Occipital lobe (tissue), 2 donors: ENCODE results near the gene TRMT44. TPM values are rescaled to one million over a fixed set of nuclear protein-coding genes. Genes with fewer than 3 reads are reported as not detected.

ENCODE experiments used
- DNase-seq: peaks from one replicate; lab custom pipeline; 2025; lab: John Stamatoyannopoulos, UW
- total RNA-seq: library from RNA; depleted of rRNA; stranded (reverse); fragments of >200 nt; gene quantifications from one replicate; pipeline ENCODE4 v1.2.3, GENCODE V29; 2014

The TRMT44 gene, protein sequence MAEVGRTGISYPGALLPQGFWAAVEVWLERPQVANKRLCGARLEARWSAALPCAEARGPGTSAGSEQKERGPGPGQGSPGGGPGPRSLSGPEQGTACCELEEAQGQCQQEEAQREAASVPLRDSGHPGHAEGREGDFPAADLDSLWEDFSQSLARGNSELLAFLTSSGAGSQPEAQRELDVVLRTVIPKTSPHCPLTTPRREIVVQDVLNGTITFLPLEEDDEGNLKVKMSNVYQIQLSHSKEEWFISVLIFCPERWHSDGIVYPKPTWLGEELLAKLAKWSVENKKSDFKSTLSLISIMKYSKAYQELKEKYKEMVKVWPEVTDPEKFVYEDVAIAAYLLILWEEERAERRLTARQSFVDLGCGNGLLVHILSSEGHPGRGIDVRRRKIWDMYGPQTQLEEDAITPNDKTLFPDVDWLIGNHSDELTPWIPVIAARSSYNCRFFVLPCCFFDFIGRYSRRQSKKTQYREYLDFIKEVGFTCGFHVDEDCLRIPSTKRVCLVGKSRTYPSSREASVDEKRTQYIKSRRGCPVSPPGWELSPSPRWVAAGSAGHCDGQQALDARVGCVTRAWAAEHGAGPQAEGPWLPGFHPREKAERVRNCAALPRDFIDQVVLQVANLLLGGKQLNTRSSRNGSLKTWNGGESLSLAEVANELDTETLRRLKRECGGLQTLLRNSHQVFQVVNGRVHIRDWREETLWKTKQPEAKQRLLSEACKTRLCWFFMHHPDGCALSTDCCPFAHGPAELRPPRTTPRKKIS
- total RNA-seq: 18.9 TPM

DNA sequence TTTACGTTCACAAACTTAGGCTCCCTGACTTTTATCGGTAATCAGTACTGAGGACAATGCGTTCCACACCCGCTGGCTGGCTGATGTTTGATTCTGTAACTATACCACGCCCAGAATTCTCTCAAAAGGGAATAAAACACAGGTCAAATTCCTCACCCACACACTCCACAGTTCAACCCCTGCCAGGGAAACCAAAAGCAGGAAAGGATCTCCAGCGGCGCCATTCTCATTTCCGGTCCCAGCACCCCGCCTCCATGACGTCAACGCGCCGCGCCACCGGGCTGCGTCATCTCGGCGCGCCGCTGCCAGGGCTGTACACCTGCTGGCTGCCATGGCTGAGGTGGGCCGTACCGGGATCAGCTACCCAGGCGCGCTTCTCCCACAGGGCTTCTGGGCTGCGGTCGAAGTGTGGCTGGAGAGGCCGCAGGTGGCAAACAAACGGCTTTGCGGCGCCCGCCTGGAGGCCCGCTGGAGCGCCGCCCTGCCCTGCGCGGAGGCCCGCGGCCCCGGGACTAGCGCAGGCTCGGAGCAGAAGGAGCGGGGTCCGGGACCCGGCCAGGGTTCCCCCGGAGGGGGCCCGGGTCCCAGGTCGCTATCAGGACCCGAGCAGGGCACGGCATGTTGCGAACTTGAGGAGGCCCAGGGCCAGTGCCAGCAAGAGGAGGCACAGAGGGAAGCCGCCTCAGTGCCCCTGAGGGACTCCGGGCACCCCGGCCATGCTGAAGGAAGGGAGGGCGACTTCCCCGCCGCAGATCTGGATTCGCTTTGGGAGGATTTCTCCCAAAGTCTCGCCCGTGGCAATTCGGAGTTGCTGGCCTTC lies at the start of gene TRMT44, which contains the start of gene ACOX3:
TRMT44 (plus strand) TSS at position 286 of the 820 bp plus-strand sequence; CDS start at position 332, 46 bp downstream.
ACOX3 (minus strand) TSS at position 232 of the 820 bp plus-strand sequence. CDS start 24,202 bp downstream, outside the sequence.
- peak; percentile 85 for DNase-seq

DNA sequence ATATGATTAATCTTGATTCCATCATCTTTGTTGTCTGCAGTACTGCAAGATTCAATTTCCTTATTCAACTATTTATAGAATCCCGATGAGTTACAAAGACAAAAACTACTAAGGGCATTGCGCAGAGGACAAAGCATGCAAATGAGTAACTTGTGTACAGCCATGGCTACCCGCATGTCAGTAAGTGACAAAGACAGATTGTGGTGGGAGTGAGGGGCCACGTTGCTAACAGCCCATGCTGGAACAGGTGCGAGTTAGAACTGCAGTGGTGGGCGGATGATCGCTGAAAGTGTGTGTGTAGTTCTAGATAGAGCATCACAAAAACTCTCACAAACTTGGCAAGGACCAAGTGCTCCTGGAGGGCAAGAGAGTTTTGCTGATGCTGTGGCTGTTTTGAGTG lies 49.5 kb upstream of the TRMT44 start:
- no peak for DNase-seq

DNA sequence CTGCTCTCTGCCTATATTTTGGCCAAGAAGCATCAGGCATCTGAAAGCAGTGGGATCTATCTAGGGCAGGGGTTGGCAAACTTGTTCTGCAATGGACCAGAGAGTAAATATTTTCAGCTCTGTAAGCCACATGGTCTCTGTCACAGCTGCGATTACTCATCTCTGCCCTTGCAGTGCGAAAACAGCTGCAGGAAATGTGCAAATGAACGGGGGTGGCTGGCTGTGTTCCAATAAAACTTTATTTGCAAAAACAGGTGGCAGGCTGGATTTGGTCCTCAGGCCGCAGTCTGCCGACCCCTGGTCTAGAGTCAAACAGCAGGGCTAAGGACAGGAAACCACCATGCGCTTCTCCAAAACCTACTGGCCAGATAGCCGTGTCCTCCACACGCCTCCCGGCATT lies 48.6 kb upstream of the TRMT44 start:
- DNase-seq: peak; percentile 75

DNA sequence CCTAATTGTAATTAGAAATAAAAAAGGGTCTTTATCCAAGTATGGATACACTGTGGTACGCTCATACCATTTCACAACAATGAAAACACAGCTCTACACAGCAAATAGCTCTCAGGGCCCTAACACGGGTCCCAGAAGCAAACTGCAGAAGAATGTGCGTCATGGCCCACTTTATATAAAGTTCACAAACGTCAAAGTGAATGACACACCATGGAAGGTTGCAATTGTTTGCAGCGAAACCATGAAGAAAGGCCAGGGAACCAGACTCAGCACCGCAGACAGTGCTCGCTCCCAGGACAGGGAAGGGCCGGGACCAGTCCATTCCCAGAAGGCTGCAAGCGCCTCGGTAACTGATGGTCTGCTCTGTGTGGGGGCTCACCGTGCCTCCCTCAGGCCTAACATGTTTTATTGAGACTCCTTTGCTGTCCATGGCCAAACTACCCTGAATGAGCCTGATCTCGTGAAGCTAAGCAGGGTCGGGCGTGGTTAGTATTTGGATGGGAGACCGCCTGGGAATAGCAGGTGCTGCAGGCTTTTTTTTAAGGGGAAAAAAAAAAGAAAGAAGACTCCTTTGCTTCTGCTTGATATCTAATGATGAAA lies 47.9 kb upstream of the TRMT44 start:
- no peak for DNase-seq

DNA sequence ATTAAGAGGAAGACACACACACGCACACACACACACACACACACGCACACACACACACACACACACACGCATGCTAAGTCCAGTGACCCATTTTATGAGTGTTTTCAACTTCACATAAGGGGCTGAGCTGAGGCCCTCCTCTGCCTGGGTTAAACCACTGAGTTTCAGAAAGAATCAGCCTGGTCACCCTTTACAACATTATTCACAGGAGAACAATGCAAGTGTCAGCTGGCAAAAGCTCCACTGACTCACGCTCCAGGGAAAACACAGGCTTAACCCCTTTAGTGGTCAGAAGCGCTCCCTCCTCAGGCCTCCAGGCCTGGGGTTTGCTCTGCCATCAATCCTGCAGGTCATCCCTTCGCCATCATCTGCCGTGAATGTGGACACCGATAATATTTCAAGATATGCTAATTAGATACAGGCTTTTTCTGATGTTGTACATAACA lies 47.0 kb upstream of the TRMT44 start:
- DNase-seq: peak; percentile 54

DNA sequence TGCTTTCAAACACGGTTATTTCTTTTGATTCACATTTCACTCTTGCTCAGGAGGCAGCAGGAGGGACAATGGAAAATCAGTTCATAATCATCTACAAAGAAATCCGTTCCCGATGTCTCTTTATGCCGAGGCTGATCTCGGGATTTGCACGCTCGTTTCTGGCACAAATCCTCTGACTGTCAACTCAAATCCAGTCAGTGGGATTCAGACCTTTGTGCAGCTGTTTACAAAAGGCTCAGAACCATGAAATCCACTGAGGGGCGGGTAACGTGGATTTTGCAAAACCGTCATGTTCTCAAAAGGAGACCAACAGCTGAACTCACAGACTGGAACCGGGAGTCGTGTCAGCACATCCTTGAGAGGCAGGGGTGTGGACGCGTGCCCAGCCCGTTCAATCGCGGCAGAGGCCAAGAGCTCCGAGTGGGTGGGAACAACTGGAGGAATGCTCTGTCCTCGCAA lies 46.5 kb upstream of the TRMT44 start:
- peak; percentile 41 for DNase-seq

DNA sequence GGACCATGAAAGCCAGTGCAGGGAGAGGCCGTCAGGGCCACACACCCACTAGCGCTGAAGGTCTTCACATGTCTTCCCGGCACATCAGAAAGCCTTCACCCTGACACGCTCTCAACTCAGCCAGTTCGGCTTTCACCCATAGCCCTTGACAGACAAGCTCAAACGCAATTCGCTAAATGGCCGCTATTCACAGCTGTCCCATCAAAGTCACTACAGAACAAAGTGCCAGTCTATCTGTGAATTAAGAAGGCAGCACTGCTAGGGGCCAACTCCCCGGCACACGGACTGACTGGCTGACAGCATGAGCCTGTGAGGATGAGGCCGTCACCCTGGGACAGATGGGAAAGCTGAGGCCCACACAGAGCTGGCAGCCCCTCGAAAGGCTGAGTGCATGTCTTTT lies 45.8 kb upstream of the TRMT44 start:
- peak; percentile 28 for DNase-seq

DNA sequence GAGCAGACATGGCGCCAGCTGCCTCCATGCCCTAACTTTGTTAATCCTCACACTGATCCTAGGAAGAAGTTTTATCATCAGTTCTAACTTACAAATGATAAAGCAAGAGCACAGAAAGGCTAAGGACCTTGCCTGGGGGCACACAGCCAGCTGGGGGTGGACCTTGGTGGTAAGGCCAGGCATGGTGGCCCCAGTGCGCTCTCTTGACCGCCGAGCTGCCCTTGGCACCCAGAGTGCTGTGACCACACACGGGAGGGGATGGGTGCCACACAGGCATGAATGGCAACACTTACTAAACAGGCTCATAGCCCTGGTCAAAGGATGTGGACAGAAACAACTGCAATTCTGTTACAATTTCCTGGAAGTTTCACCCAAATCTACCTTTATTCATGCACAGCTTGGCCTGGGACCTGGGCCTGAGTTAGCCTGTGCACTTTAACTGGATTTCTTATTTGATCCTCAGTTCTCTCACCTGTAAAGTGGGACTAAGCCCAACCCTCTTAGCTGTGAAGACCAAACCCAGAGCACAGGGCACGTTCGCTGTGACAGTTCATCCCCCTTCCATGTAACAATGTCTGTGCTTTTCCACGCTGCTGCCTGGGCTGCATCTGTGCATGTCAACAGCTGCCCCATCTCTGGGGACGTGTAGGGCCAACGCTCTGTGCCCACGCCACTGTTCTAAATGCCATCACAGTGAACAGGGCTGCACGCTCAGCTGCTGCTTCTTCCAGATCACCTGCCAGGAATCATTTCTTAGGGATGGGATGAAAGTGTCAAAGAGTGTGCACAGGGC lies 44.9 kb upstream of the TRMT44 start:
- DNase-seq: no peak

DNA sequence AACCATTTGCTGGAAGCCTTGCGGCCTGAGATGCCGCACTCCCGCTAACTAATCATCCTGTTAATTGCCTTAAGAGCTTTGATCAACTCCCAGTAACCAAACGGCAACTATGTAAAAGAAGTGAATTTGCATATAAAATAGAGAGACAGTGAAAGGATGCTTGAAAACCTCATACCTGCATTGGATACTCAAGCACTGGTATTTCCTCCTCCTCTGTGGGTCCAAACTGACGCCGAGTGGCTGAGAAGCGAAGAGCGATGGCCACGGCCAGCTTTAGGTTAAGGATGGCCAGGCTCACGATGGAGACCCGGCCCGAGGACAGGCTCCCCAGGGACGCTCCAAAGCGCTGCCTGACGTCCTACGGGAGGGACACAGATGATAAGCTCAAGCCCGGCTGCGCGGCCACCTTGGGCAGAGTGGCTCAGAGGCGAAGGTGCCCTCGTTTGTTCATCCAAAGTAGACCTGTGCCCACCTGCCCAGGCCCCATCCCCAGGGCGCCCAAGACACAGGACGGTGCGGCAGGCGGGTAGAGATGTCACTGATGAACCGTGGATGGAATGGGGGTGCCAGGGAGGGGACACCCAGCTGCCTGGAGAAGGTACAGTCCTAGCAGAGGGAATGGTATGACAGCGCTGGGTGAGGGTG lies 43.7 kb upstream of the TRMT44 start:
- DNase-seq: no peak

DNA sequence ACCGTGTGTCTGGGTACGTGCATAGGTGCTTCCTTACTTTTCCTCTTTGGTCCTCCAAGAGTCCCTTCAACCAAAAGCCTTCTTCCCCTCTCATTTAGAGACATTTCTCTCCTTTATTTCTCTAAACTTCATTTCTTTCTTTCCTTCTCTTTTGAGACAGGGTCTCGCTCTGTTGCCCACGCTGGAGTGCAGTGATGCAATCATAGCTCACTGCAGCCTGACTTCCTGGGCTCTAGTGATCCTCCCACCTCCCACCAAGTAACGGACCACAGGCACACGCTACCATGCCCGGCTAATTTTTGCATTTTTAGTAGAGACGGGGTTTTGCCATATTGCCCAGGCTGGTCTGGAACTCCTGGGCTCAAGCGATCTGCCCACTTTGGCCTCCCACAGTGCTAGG lies 42.2 kb upstream of the TRMT44 start:
- no peak for DNase-seq

DNA sequence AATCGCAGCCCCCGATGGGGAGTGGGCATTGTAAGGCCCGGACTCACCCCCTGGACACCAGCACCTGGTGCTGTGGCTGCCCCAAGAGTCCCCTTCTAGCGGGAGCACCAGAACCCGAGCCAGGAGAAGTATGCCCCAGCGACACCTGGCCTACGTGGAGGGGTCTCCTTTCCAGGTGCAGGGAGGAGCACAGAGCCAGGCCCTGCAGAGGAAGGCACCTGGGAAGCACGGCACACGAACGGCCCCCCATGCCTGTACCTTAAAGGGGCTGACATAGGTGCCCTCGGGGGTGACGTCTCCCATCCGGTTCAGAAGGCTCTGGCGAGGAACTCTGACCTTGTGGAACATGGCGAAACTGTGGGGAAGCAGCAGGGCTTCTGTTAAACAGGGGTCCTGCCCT lies 41.3 kb upstream of the TRMT44 start:
- DNase-seq: no peak

DNA sequence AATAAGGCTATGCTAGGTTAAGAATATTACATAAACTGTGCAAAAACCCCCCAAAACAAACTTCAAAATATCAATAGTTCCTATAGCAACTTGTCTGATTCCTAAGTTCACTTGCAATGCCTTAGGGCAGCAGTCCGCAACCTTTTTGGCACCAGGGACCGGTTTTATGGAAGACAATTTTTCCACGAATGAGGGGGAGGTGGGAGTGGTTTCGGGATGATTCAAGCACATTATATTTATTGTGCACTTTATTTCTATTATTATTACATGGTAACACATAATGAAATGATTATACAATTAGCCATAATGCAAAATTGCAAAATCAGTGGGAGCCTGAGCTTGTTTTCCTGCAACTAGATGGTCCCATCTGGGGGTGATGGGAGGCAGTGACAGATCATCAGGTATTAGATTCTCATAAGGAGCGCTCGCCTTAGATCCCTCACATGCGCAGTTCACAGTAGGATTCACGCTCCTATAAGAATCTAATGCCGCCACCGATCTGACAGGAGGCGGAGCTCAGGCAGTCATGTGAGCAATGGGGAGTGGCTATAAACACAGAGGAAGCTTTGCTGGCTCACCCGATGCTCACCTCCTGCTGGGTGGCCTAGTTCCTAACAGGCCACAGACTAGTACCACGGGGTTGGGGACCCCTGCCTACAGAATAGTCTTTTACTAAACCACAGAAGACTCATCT lies 39.8 kb upstream of the TRMT44 start:
- DNase-seq: no peak

DNA sequence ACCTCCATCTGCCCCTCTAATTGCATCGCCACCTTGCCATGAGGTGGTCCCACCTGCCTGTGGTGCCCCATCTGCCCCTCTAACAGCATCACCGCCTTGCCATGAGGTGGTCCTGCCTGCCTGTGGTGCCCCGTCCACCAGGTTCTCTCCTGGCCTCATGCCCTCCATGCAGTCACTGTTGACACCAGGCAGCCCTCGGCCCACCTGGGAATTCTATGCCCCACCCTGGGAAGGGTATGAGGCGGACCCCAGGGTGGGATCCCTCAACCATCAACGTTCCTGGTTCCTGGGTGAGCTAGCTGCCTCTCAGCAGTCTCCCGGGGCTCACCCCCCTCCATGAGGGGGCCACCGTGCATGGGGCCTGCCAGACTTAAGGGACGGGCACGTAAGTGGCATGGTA lies 38.9 kb upstream of the TRMT44 start:
- no peak for DNase-seq

DNA sequence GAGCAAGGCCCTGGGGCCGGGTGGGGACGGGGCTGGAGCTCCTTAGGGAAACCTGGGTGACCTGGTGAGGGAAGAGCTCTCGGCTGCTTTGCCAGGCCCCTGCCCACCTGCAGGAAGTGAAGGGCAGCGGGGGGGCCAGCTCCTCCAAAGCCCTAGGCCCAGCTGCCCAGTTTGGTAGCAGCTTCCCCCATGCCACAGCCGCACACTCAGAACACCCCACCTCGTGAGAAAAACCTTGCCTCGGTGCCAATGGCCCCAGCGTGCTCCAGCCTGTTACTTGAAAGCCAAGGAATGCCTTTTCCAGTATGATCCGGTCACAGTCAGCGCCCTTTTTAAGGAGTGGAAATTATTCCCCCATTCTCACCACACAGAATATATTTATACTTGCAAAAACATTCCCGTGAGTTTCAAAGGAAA lies 38.4 kb upstream of the TRMT44 start:
- no peak for DNase-seq

DNA sequence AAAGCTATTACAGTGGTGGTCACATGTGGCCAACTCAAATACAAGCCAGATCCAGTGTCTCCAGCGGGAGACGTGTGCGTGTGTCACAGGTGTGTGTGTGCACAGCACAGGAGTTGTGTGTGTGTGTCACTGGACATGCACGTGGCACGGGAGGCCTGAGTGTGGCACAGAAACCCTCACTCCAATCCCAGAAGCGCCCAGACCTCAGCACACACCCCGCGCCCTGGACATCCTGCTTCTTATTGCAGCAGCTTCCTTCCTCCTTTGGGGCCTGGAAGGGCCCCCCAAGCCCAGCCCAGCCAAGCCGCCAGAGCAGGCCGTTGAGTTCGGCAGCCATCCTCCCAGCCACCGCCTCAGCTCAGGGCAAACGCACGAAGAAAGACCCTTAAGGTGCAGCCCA lies 37.9 kb upstream of the TRMT44 start:
- no peak for DNase-seq

DNA sequence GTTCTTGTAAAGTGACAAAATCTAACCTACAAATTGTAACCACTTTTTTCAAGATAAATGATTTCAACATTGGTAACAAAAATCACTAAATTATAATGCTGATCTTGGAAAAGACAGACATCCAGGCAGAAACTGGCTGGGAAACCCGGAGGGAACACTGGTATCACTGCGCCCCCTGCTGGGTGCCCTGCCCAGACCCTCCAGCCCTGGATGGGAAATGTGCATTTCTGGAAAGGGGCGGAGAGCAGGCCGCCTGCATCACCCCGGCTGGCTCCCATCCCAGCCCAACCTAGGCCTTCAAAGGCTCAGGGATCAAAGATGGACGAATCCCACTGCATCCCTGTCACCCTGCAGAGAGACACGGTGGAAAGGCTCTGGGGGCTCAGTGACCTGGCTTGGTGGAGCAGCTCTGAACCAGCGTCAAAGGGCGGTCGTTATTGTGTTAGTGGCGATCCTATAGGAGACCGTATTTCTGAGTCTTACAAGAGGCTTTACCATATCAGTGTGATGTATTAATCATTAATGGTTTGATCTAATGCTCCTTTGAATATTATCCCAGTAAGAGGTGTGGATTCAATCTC lies 37.3 kb upstream of the TRMT44 start:
- DNase-seq: peak; percentile 49

DNA sequence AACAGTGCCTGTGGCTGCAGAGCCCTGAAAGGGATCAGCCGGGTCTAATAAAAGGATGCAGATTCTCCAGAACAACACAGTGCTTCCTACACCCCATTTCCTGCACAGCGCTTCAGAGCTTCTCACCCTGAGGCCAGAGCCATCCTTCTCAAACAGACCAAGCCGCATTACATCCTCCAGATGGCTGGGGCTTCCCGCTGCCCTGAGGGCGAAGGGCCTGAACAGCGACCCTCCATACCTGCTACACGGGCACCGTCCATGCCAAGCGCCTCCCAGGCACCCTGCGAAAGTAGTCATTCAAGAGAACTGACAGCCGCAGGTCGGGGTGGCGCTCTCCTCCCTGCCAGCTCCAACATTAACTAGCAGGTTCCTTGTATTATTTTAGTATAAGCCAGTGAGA lies 36.6 kb upstream of the TRMT44 start:
- no peak for DNase-seq

DNA sequence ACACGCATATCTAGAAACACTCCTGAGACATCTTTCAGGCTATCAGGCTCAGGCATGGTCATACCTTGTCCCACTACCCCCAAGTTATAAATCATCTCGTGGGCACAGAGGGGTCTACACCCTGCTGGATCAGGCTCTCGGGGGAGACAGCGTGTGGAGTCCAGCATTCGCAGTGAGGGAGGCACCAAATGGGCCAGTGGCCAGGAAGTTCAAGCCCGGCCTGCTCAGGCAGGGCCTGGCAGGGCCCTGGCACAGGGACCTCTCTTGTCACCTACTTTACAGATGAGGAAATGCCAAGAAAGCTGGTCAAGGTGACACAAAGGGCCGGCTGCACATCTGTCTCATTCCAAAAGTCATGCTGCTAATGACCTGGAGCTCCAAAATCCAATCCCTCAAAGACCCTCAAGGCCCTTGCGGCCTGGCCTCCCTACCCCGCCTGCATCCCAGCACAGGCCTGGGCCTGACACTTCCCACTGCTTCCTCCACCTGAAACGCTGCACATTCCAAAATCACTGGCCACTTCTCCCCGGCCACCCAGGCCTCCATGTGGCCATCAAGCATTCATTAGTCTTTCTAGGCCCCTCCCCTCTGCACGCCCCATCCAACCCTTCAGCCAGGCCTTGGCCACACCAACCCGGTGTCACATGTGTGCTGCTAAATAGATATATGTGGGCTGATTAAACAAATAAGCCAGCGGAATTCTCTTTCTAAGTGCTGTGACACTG lies 35.6 kb upstream of the TRMT44 start:
- no peak for DNase-seq
